Heart left ventricle (tissue), 16 donors: ENCODE results near the gene ZBTB20. TPM values are rescaled to one million over a fixed set of nuclear protein-coding genes. Genes with fewer than 3 reads are reported as not detected.

ENCODE experiments used
- ATAC-seq, 4 donors: fragments of 200-7000 bp; cut with Tn5 transposase; one replicate each; pipeline ENCODE4 v1.9.1; 2020 to 2022; ENCODE audit warnings: moderate library complexity in 4 of 4, mild to moderate bottlenecking in 3 of 4, moderate number of reproducible peaks in 1 of 4
- DNase-seq, 5 donors: peaks; one replicate each; pipeline ENCODE4 v3.0.0-alpha.2; 2020
- H3K27ac ChIP-seq, 12 donors: fragments of 200-600 bp; sonication (generic) in 4 of 12; one replicate each; pipeline versions ENCODE4 v1.5.0 to v1.8.0; 2016 to 2022; ENCODE audit warnings: mild to moderate bottlenecking in 2 of 12
- H3K27me3 ChIP-seq, 9 donors: fragments of 200-600 bp; sonication (generic) in 2 of 9; one replicate each; pipeline versions ENCODE4 v1.5.1 to v1.8.0; 2016 to 2022; ENCODE audit warnings: mild to moderate bottlenecking in 3 of 9
- H3K36me3 ChIP-seq, 9 donors: fragments of 200-600 bp; sonication (generic) in 2 of 9; one replicate each; pipeline versions ENCODE4 v1.5.0 to v1.8.0; 2018 to 2022; ENCODE audit warnings: mild to moderate bottlenecking in 2 of 9
- H3K4me1 ChIP-seq, 12 donors: fragments of 200-600 bp; sonication (generic) in 4 of 12; one replicate each; pipeline versions ENCODE4 v1.5.0 to v1.8.0; 2016 to 2022; ENCODE audit warnings: mild to moderate bottlenecking in 3 of 12
- H3K4me3 ChIP-seq, 12 donors: fragments of 200-600 bp; sonication (generic) in 4 of 12; one replicate each; pipeline versions ENCODE4 v1.5.0 to v1.8.0; 2017 to 2022; ENCODE audit warnings: mild to moderate bottlenecking in 9 of 12, moderate library complexity in 4 of 12
- H3K9me3 ChIP-seq, 12 donors: fragments of 200-600 bp; sonication (generic) in 4 of 12; one replicate each; pipeline versions ENCODE4 v1.5.0 to v1.8.0; 2016 to 2022; ENCODE audit warnings: mild to moderate bottlenecking in 1 of 12
- POLR2A ChIP-seq, 2 donors: fragments of 450-650 bp; IDR thresholded peaks; one replicate each; pipeline ENCODE4 v1.6.1; 2017; ENCODE audit warnings: antibody characterized with exemption in 2 of 2, mild to moderate bottlenecking in 2 of 2, moderate library complexity in 2 of 2
- WGBS, 4 donors: extraction: QIAGEN DNeasy Blood & Tissue Kit in 2 of 4; methylation state at CpG; one replicate each; pipeline versions ENCODE4 v1.1.5 to v1.1.7; 2013 to 2018; 5-methylcytosine and 5-hydroxymethylcytosine counted together
- intact Hi-C, 10 donors: fragments of 100-400 bp; cut with DNase I; formaldehyde crosslinking; loops; one replicate each; pipeline versions ENCODE4 v1.11.1 to v1.14.2; 2022
- polyA plus RNA-seq, 2 donors: library from polyadenylated mRNA; stranded (reverse); fragments of 200-250 nt; gene quantifications; one replicate each; pipeline ENCODE4 v1.2.3, GENCODE V29; 2013
- total RNA-seq, 9 donors: library from RNA; depleted of rRNA in 2 of 9; stranded (reverse); fragments of >200 nt in 2 of 9; fragmentation: NEBNext Ultra II Directional in 3 of 9; extraction: Animal tissue kit (Norgen Biotek cat#: 25700) in 3 of 9; gene quantifications; one replicate each; pipeline versions ENCODE4 v1.1.0 to v1.2.4, GENCODE V29; 2016 to 2023
- TF ChIP-seq, protein P1 (sequence below), 12 donors: fragments of 200-600 bp; sonication (generic) in 4 of 12; IDR thresholded peaks; one replicate each; pipeline versions ENCODE4 v1.5.0 to v1.8.0; 2018 to 2022; ENCODE audit warnings: antibody characterized with exemption in 12 of 12, mild to moderate bottlenecking in 5 of 12
- donor health status: ischemic (EF 13 %, LVEDD 7.1; RV severe dilation, severe dysfunction).
- donor health status: healthy with polysubstance abuse.
- donor health status: DM: no; HTN: yes; CAD: no.
- donor health status: DM: no; HTN: no; CAD: no.
- donor health status: ischemic (EF 25% LVEDD 6.9; RV normal size, moderate dysfunction).
- donor health status: ischemic (EF 25% LVEDD 5.7; RV mildly dilated, moderate dysfunction).
- donor health status: healthy.
- donor health status: DM: yes; HTN: yes; CAD: no.
- donor health status: ischemic (EF 35%, LVEDD 5.7; RV mildly dilated, moderate dysfunction).
- donor health status: nonischemic (EF 11% LVEDD 7.7; RV severe dilation, severe dysfunction).
- donor health status: DM: yes; HTN: yes; CAD: no.
- donor health status: PGD.
- donor health status: ischemic (EF 29% LVEDD 5.4; RV normal size, mild dysfunction).
- donor health status: nonischemic (EF 23%, LVEDD 6.1; RV moderate dilation, normal function).

The ZBTB20 gene
- total and polyA plus RNA-seq, 11 donors, result 6.2 to 109 (median 77.3) TPM

DNA sequence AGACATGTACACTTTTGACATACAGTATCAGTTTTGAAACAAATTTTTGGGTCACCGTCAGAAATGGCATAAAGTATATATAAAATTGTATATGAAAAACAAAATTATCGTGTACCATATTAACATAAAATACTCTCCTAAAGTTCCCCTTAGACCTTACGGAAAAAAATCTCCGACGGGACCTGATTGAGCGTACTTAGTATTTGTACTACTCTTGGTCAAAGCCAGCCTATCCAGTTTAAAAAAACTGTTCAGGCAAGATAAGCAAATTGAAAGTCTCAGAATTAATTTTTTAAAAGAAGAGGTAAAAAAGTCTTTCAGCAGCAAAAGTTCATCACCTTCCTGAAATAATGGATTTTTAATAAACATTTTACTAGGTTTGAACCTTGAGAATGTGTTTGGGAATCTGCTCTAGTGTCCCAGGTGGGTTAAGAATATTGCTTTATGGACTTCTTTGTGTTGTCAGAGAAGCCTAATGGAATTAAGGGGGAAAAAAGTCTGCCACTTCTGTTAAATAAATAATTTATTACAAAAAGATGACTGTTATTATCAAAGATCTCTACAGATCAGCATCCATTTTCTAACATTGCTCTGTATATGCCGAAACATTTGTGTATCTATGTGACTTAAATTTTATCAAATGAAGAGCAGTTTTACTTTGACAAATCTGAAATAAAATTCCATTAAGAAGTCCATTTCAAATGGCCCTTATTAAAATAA is 48.6 kb downstream of the ZBTB20 start:
- DNase-seq (no peak), ATAC-seq (no peak)
- TF ChIP-seq, protein P1, sequence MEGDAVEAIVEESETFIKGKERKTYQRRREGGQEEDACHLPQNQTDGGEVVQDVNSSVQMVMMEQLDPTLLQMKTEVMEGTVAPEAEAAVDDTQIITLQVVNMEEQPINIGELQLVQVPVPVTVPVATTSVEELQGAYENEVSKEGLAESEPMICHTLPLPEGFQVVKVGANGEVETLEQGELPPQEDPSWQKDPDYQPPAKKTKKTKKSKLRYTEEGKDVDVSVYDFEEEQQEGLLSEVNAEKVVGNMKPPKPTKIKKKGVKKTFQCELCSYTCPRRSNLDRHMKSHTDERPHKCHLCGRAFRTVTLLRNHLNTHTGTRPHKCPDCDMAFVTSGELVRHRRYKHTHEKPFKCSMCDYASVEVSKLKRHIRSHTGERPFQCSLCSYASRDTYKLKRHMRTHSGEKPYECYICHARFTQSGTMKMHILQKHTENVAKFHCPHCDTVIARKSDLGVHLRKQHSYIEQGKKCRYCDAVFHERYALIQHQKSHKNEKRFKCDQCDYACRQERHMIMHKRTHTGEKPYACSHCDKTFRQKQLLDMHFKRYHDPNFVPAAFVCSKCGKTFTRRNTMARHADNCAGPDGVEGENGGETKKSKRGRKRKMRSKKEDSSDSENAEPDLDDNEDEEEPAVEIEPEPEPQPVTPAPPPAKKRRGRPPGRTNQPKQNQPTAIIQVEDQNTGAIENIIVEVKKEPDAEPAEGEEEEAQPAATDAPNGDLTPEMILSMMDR (IDR thresholded peaks at IDR 0.05), result no peak
- TF ChIP-seq POLR2A (IDR thresholded peaks at IDR 0.05), result no peak
- no peaks in the 10 kb centered on the region for H3K27me3 ChIP-seq
- H3K9me3 ChIP-seq, result no peaks in the 10 kb centered on the region
- H3K36me3 ChIP-seq, result no peaks in the 10 kb centered on the region
- peak overlapping the region in 9 of 12 donors; percentile 36 to 83 (median 70) for H3K27ac ChIP-seq
- peaks cover 0 to 60% (median 29%) of the 10 kb centered on the region in 12 donors for H3K4me1 ChIP-seq
- H3K4me3 ChIP-seq, result peak overlapping the region in 10 of 12 donors; percentile 41 to 56 (median 50)
- intact Hi-C loops, result loop anchor here in 6 of 10 donors (2.0 to 10.0 kb wide), 8 partner anchors 48 to 724 kb away; partner anchors contain the start of gene ZBTB20 (in 4 of the 6)
- WGBS, 4 donors, result 74 to 86% (median 80%) methylated on average over 7 of the region's 7 CpGs

DNA sequence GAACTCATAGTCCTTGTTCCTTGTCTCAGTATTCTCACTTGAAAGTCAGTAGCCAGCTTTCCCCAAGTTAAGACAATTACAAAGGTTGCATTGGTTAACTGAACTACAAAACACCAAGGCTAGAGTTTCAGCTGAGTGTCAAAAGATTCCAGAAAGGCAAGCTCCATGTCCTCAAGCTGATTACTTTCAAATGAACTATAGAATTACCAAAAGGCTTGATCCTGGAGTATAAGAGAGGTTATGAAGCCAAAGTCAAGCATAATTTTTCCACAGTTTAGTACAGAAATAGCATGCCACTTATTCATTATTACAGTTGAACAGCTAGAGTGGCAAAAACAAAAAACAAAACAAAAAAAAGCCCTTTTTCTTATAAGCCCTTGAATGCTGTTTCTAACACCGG is 51.9 kb downstream of the ZBTB20 start:
- no peak overlapping the region for H3K4me3 ChIP-seq
- H3K27ac ChIP-seq, result no peak overlapping the region
- no peaks in the 10 kb centered on the region for H3K36me3 ChIP-seq
- H3K27me3 ChIP-seq, result no peaks in the 10 kb centered on the region
- intact Hi-C loops, result loop anchor here in 5 of 10 donors (5.0 to 10.0 kb wide), 7 partner anchors 50 to 720 kb away; partner anchors contain the start of gene ZBTB20 (in 2 of the 5)
- WGBS, 4 donors, result 42 to 69% (median 58%) methylated on average over 1 of the region's 1 CpG
- TF ChIP-seq POLR2A (IDR thresholded peaks at IDR 0.05), result no peak
- no peak for DNase-seq
- no peaks in the 10 kb centered on the region for H3K9me3 ChIP-seq
- H3K4me1 ChIP-seq, result peaks cover 0 to 66% (median 28%) of the 10 kb centered on the region in 12 donors
- no peak for ATAC-seq

DNA sequence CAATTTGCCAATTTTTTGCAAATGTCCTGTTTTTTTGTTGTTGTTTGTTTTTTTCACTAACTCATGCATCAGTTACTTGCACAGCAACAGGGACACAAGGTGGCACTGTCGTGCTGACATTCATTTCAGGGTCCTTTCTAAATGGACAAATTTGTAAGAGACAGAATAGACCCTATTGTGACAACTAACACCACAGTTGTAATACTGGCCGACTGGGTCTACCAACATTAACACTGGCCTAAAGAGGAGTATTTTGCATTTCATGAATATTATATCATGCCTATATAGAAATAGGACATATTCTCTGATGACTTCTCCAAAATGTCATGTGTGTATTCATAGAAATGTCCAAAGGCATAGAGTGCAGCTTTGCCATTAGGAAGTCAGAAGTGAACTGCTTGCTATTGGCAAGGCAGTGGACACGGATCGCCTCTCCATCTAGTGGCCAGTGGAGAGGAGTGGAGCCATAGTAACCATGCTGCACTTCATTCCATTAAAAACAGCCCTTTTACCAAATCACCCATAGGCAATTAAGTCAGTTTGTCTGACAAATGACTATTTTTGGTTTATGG is 54.8 kb downstream of the ZBTB20 start:
- ATAC-seq (peak; percentile 95 to 98 (median 98)), DNase-seq (peak; percentile 50 to 79 (median 70))
- intact Hi-C loops, result loop anchor here in 9 of 10 donors (2.0 to 10.0 kb wide), 13 partner anchors 48 to 725 kb away; no protein-coding TSS in a partner anchor

DNA sequence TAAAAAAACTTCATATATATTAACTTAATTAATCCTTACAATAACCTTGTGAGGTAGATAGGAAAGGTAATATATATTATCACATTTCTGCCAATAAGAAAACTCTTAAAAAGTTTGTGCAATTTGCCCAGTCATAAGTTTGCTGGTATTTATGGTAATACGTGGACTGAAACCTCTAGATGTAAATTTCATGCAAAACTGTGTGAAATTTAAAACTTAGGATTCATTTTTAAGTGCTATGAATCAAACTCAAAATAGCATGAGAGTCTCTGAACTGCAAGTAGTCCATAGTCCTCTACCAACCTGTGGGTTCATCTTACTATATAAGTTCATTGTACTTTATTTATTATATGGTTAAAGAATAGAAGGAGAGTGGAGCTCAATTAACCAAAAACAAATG is 56.4 kb downstream of the ZBTB20 start:
- DNase-seq (no peak), ATAC-seq (no peak)
- TF ChIP-seq POLR2A (IDR thresholded peaks at IDR 0.05), result no peak
- TF ChIP-seq, protein P1 (IDR thresholded peaks at IDR 0.05), result no peak
- H3K4me1 ChIP-seq, result peaks cover 0 to 67% (median 24%) of the 10 kb centered on the region in 12 donors
- WGBS, 4 donors, result 79 to 91% (median 86%) methylated on average over 1 of the region's 1 CpG
- no peaks in the 10 kb centered on the region for H3K27me3 ChIP-seq
- intact Hi-C loops, result loop anchor here in 9 of 10 donors (5.0 to 10.0 kb wide), 11 partner anchors 46 to 723 kb away; no protein-coding TSS in a partner anchor
- no peak overlapping the region for H3K4me3 ChIP-seq
- no peaks in the 10 kb centered on the region for H3K36me3 ChIP-seq
- H3K9me3 ChIP-seq, result no peaks in the 10 kb centered on the region
- H3K27ac ChIP-seq, result no peak overlapping the region

More for the DNA sequence above, 54.8 kb downstream of the ZBTB20 start:
- Histone ChIP-seq H3K4me1 (peaks cover 0 to 65% (median 20%) of the 10 kb centered on the region in 12 donors), H3K36me3 (no peaks in the 10 kb centered on the region), H3K9me3 (no peaks in the 10 kb centered on the region), H3K27ac (peak overlapping the region in 5 of 12 donors; percentile 5 to 41 (median 16)), H3K27me3 (no peaks in the 10 kb centered on the region), H3K4me3 (no peak overlapping the region)
- TF ChIP-seq, protein P1 (IDR thresholded peaks at IDR 0.05), result peak; percentile 50 to 82 (median 68)
- TF ChIP-seq POLR2A (IDR thresholded peaks at IDR 0.05), result no peak
- WGBS, 4 donors, result 6 to 13% (median 9%) methylated on average over 4 of the region's 4 CpGs
